ENCODE data around the gene GABPB2.

DNA sequence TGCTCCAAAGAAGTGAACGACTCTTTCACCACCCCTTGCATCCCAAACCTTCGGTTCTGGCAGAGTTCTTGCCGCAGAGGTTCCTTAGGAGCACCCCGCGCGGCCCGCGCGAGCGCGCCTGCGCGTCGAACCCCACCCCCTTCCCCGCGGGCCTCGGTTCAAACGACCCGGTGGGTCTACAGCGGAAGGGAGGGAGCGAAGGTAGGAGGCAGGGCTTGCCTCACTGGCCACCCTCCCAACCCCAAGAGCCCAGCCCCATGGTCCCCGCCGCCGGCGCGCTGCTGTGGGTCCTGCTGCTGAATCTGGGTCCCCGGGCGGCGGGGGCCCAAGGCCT is 23.0 kb upstream of the GABPB2 start, which contains the start of gene C1orf56:
- peak in 1 of 3 donors; percentile 12 for TF ChIP-seq POLR2A (IDR thresholded peaks at IDR 0.05)
- TF ChIP-seq, protein P1, sequence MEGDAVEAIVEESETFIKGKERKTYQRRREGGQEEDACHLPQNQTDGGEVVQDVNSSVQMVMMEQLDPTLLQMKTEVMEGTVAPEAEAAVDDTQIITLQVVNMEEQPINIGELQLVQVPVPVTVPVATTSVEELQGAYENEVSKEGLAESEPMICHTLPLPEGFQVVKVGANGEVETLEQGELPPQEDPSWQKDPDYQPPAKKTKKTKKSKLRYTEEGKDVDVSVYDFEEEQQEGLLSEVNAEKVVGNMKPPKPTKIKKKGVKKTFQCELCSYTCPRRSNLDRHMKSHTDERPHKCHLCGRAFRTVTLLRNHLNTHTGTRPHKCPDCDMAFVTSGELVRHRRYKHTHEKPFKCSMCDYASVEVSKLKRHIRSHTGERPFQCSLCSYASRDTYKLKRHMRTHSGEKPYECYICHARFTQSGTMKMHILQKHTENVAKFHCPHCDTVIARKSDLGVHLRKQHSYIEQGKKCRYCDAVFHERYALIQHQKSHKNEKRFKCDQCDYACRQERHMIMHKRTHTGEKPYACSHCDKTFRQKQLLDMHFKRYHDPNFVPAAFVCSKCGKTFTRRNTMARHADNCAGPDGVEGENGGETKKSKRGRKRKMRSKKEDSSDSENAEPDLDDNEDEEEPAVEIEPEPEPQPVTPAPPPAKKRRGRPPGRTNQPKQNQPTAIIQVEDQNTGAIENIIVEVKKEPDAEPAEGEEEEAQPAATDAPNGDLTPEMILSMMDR (IDR thresholded peaks at IDR 0.05 in 8 of 11, conservative IDR thresholded peaks at IDR 0.05 in 3 of 11), result no peak

All from spleen (tissue), 7 donors.